Measurements from ENCODE around the gene NELL2.

NELL2 gene

GRCh38 chr12:44589697-44590096 lies 286.4 kb downstream of the NELL2 start:
- DNase-seq = no peak

GRCh38 chr12:44588651-44589050 lies 287.5 kb downstream of the NELL2 start:
- no peak for DNase-seq

DNA sequence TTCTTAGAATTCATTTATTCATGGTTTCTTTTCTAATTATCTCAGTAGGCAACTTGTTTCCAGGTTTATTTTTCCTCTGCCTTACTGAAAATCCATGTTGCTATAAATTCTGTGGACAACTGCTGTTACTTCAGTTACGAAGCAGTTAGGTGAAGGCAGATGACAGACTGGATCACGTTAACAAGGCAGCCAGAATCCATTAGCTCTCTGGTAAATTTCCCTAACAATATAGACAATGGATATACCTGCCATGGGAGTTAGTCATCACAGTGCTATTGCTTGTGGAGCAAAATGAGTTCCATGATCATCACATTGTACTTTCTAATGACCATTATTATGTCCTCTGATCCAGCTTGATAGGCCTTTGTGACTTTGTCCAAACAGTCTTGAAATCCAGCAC lies 291.5 kb downstream of the NELL2 start:
- DNase-seq = no peak

GRCh38 chr12:44582521-44582920 lies 293.6 kb downstream of the NELL2 start:
- DNase-seq = no peak

DNA sequence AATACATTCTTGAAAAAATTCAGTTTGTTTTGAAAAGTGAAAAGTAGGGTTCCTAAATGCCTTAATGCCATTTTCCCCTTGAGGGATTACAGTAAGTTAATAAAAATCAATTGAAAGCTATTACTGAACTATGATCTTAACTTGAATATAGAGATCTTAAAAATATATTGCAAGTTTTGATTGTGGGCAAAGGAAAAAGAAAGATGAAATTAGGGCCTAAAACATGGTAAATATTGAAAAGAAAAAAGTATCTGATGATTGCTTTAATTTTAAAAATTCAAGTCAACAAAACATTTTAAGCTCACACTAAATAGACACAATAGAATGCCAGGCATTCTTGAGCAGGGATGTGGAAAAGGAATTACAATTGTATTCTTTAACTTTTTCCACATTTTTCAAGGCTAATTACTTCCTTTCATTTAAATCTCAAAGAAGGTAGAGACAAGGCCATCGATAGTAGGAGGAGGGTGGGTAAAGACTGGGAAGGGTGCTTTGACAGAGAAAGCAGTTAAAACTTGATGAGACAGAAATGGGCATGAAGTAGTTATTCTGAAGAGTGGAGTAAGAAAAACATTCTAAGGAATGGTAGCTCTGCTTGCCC lies 294.4 kb downstream of the NELL2 start:
- DNase-seq = no peak

DNA sequence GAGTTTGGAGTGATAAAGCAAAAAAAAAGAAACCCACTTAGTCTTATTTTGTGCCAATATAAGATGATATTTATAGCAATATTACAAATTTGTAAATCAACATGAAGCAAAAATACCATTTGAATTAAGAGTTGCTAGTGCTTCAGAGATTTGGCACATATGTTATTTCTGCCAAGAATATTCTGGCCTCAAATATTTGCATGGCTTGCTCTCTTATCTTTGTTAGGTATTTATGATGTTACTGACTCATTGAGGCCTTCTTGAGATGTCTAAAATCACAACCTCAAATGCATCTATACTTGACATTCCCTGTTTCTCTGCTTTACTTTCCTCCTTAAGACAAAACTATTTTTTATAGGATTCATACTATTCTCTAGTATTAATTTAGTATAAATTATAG lies 301.5 kb downstream of the NELL2 start:
- no peak for DNase-seq

DNA sequence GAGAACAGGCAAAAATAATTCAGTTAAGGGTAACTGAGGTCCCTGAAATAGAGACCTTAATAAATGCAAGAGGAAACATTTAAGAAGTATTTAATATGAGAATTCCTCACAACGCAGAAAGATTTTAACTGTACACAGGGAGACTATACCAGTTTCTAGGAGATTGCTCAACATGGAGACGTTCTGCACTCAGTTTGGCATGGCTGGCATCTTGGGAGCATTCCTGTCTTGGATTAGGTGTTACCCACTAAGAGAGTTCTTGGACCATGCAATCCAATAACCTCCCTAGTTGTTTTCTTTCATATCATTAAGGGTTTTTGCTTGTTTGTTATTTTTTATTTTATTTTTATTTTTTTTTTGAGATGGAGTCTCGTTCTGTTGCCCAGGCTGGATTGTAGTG lies 302.4 kb downstream of the NELL2 start:
- no peak for DNase-seq

DNA sequence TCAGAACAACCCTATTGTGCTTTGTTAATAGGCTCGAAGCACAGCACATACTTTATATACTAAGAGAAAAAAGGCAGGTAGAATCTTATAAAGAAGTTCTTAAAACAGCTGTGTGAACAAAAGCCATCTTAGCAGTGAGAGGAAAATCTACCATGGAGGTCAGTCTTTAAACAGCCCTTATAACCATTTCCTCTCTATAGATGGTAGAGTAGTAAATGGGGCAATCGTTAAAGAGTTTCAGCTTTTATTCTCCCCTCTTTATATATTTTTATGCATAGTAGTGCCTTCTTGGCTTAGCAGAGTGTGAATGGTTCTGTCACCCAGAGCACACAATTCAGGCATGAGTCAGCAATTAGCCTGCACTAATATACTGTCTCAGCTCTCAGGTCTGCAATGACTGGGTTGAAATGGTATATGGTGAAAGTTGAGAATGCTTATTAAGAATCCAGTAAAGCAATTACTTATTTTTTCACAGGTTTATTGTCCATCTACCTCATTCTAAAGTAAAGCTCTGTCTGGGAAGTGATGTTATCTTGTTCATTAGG lies 305.0 kb downstream of the NELL2 start:
- no peak for DNase-seq

DNA sequence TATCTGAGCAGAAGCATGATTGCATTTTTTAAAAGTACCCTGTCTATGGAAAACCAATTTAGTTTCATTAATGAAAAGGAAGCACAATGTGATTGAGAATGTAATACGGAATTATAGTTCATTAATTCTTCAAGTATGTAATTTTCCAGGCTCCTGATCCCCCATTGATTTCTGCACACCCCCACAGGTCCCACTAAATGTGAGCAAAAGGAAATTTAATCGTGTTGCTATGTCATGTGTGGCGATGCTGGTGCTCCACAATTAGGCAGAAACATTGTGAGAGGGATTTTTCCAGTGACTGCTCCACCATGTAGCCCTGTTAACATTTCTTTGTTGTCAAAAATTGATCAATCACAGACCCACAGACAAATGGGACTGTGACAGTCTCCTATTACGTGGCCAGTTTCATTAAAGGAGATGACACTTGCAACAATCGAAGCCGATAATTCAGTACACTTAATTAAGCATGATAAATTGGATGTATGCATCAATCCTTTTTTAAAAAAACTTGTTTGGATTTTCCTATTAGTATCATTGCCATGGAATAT lies 306.0 kb downstream of the NELL2 start:
- DNase-seq = no peak

DNA sequence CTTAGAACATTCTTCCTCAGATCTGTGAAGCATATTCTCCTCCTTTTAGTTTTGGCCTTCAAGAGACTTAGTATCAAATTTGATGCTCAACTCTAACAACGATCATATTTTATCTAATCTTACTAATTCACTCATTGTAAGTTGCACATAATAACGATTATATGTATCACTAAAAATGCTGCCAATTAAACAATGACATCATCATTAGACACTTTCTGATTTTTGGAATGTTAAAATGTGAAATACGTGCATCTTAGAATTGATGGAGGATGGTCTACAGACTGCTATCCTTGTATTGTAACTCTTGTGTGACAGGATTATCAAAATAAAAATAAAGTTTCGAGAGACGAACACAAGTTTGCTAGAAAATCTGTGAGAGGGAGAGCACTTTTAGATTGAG lies 311.0 kb downstream of the NELL2 start:
- DNase-seq = no peak

DNA sequence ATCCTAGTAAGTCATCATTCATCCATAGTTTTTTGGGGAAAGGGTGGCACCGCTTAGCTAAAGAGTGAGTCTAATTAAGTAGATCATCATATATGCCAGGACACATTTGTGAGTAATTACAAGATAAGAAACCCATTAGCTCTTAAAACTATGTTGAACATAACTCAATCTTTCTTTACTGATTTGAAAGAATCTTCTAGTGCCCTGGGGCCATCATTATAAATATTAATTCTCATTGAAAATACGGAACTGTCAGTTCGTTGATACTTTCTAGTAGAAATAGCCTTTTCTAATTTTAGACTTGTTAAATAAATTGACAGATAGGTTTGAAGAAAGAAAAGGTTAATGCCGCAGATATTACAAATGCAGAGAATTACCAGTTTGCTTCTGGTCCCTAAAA lies 312.6 kb downstream of the NELL2 start:
- no peak for DNase-seq

DNA sequence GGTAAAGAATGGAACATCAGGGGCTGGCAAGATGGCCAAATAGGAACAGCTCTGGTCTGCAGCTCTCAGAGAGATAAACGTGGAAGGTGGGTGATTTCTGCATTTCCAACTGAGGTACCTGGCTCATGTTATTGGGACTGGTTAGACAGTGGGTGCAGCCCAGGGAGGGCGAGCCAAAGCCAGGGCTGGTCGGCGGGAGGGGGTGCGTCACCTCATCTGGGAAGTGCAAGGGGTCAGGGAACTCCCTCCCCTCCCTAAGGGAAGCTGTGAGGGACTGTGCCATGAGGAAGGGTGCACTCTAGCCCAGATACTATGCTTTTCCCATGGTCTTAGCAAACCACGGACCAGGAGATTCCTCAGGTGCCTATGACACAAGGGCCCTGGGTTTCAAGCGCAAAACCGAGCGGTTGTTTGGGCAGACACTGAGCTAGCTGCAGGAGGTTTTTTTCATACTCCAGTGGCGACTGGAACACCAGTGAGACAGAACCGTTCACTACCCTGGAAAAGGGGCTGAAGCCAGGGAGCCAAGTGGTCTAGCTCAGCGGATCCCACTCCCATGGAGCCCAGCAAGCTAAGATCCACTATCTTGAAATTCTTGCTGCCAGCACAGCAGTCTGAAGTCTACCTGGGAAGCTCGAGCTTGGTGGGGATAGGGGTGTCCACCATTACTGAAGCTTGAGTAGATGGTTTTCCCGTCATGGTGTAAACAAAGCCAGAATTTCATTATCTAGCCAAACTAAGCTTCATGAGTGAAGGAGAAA lies 317.6 kb downstream of the NELL2 start:
- DNase-seq = no peak

DNA sequence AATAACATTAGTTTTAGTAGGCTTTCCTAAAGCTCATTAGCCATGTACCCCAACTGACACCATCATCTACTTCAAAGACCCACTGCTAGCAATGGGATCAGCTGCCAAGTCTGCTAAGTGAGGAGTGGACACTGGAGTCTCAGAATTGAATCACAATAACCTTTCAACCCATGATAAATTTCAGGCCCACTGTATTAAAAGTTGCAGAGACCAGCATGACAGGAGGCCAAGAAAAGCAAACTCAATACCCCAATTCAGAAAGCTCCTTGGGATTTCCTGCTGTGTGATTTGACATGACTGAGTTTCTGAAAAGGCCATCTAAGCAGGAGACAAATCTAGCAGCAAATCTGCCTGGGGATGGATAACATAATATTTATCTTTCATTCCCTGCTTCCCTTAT lies 320.7 kb downstream of the NELL2 start:
- DNase-seq = no peak

- DNase-seq = no peak
Measured at GRCh38 chr12:44551631-44552030, 324.5 kb downstream of the NELL2 start.

- no peak for DNase-seq
Measured at GRCh38 chr12:44550377-44550776, 325.7 kb downstream of the NELL2 start.

- no peak for DNase-seq
Measured at GRCh38 chr12:44546060-44546459, 330.1 kb downstream of the NELL2 start.

DNA sequence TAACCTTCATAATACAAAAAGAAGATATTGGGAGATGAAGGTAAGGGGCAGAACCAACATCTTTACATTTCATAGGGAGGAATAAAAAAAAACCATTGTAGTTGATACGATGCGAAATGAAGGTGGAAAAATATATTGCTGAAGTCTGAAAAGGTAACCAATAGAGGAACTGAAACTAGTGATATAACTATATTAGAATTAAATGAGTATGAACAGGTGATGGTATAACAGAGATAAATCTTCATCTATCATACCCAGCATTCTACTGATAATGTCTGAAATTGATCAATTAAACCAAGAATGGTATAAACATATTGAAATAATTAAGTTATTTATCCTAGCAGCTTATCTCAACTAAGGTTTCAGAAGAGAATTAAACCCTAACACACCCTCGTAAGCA lies 332.1 kb downstream of the NELL2 start:
- DNase-seq = no peak

GRCh38 chr12:44542716-44543115 lies 333.4 kb downstream of the NELL2 start:
- DNase-seq = no peak

- DNase-seq = no peak
Measured at GRCh38 chr12:44537354-44537753, 338.8 kb downstream of the NELL2 start.

DNA sequence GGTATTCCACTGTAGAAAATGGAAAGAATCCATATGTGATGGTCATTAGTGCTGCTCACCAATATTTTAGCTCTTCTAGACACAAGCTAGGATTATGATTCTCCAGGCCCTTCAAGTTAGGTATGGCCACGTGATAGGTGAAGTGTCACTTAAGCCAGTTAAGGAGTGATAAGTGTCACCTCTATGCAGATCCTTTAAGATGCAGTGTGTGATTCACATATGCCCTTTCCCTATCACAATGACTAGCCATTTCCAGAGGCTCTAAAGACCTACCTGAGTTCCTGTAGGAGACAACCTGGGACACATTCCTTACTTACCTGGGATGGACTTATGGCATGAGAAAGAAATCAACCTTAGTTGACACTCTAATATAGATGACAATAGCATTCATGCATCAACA lies 343.2 kb downstream of the NELL2 start:
- no peak for DNase-seq

- DNase-seq = no peak
Measured at GRCh38 chr12:44531320-44531971, 344.7 kb downstream of the NELL2 start.

- no peak for DNase-seq
Measured at GRCh38 chr12:44526655-44527182, 349.4 kb downstream of the NELL2 start.
